ENCODE data around the gene PCBP4.

- TF ChIP-seq CTCF (IDR thresholded peaks at IDR 0.05; ENCODE audit: low read depth, low read length) (no peak), EZH2phosphoT487 (IDR thresholded peaks at IDR 0.05; ENCODE audit: low read depth) (no peak)
Measured at GRCh38 chr3:51953445-51953844, 13.8 kb downstream of the PCBP4 start.

Measured in OCI-LY3 (cell line).